GM12864 (cell line): ENCODE data around the gene TAPBP.

Experiments
- DNase-seq: peaks from one replicate; pipeline ENCODE4 v3.0.0-alpha.2; 2011; ENCODE audit warnings: low read depth
- H3K4me3 ChIP-seq: 2 replicates; pipeline ENCODE4 v1.5.1; 2011; ENCODE audit warnings: mild to moderate bottlenecking, low read depth, low read length, control low read depth
- TF ChIP-seq, protein P1 (sequence below): IDR thresholded peaks from 2 replicates; pipeline ENCODE4 v1.5.1; 2011; ENCODE audit warnings: low read depth, mild to moderate bottlenecking, moderate library complexity, low read length, control low read depth, inconsistent platforms; ENCODE audit errors: missing control alignments

Gene TAPBP

DNA sequence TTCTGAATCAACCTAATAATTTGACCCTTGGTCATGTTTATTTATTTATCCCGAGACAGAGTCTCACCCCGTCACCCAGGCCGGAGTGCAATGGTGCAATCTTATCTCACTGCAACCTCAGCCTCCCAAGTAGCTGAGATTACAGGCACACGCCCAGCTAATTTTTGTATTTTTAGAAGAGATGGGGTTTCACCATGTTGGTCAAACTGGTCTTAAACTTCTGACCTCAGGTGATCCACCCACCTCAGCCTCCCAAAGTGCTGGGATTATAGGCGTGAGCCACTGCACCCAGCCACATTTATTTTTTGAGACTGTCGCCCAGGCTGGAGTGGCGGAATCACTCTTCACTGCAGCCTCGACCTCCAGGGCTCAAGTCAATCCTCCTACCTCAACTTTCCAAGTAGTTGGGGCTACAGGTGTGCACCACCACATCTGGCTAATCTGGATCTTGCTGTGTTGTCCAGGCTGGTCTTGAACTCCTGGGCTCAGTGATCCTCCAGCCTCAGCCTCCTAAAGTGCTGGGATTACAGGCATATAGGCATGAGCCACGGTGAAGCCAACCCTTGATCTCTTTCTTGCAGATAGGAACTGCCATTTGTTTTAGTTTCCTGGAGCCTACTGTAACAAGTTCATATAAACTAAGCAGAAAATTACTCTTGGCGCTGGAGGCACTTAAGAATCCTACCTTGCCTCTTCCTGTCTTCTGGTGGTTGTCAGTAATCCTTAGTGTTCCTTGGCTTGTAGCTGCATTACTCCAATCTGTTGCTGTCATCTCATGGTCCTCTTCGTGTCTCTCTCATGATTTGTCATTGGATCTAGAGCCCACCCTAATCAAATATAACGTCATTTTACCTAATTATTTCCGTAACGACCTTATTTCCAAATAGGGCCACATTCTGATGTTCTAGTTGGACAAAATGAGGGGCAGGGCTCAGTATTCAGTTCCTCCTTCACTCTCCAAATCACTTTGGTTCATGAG, 39.7 kb downstream of the TAPBP start:
- TF ChIP-seq, protein P1, sequence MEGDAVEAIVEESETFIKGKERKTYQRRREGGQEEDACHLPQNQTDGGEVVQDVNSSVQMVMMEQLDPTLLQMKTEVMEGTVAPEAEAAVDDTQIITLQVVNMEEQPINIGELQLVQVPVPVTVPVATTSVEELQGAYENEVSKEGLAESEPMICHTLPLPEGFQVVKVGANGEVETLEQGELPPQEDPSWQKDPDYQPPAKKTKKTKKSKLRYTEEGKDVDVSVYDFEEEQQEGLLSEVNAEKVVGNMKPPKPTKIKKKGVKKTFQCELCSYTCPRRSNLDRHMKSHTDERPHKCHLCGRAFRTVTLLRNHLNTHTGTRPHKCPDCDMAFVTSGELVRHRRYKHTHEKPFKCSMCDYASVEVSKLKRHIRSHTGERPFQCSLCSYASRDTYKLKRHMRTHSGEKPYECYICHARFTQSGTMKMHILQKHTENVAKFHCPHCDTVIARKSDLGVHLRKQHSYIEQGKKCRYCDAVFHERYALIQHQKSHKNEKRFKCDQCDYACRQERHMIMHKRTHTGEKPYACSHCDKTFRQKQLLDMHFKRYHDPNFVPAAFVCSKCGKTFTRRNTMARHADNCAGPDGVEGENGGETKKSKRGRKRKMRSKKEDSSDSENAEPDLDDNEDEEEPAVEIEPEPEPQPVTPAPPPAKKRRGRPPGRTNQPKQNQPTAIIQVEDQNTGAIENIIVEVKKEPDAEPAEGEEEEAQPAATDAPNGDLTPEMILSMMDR, result no peak
- H3K4me3 ChIP-seq, result peak overlapping the region; percentile 84
- no peak for DNase-seq

DNA sequence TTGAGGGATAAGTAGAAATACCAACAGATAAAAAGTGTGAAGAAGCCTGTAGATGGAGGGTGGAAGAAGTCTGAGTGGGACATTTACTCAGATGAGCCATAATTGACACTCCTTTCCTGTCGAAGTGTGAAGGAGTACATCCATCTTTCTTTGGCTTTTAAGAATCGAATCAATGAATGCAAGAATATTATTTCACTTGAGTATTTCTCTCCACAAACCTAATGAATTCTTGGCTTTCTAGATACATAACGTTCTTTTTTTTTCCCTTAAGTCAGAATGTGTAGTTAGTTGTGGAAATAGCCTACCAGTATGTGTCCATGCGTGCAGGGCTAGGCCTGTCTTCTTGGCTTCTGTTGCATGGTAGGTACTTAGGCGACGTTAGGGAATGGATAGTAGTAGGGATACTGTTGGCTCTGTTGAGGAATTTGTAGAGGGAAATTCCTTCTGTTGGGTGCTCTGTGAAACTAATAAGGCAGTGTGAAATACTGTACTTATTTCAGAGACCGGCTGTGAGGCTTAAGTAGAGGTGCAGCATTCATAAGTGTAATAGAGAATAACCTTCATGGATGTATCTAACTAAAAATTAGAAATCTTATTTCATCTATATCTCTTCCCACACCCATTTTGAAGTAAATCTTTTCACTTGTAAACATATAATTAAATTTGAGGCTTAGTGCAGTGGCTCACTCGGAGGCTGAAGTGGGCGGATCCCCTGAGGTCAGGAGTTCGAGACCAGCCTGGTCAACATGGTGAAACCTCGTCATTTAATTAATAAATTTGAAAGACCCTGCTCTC, 40.6 kb downstream of the TAPBP start:
- TF ChIP-seq, protein P1, result no peak
- DNase-seq, result no peak
- H3K4me3 ChIP-seq, result peak overlapping the region; percentile 84

DNA sequence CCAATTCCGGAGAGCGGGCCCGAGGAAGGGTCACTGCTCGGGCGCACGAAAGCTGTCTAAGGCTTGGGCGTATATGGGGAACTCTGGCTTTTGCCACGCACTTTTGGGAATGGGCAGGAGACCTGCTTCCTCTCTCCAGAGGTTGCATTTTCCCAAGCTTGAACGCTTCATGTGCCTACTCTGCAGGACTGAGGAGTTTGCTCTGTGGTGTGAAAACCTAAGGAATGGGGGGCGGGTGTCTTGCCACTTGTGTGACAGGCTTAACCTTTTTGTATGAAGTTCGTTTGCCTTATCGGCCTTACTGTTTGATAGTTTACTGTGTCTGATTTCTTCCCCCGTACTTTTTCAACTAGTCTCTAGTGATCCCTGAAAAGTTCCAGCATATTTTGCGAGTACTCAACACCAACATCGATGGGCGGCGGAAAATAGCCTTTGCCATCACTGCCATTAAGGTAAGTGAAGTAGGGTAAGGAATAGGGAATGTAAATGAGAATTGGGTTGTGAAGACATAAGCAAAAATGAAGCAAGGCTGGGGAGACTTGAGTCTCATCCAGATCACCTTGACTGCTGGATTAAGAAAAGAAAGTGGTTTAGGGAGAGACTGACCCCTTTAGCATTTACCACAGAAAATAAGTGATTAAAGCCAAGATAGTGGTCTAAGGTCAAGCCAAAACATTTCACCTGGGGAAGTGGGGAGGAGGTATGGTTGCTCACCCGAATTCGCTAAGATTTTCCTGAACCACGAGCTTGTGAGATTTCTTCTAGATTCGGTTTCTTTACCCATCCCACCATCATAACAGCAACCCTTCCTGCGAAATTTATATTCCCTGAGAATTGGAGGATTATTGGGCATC, 41.4 kb downstream of the TAPBP start:
- DNase-seq, result no peak

DNA sequence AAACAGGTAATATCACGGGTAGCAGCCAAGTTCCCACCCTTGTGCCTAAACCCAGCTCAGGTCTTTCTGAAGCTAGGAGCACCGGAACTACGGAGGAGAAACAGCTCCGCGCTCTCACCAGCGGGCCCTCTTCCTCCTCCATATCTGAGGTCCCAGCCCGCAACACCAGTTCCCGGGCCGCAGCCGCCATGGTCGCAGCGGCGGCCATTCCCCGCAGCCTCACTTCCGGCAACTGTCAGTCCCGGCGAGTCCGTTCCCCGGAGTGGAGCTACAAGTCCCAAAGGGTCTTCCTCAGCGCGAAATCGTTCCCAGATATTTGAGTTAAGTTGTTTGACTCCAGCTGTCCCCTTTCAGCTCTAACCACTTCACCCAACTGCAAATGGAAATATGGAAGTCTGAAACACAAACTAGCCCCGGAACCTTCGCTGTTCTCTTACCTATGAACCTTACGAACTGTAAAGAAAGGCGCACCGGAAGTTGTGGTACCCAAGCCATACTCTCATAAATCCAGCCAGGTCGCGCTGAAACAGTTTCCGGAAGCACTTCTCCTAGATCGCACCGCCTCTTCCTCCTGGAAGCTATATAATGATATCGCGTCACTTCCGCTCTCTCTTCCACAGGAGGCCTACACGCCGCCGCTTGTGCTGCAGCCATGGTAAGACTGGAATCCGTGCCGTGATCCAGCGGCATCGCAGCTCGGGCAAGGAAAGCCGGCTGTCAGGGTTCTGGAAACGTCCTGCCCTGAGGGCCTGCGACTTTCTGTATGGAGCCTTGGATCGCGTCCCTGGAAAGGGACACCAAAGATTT, 42.2 kb downstream of the TAPBP start, which contains the start of the genes RPS18 and VPS52:
Gene RPS18, plus strand, starts transcription at position 608 of the 807 bp plus-strand sequence. Its CDS starts 45 bp downstream, at position 653.
Gene VPS52, minus strand, starts transcription at position 409 of the 807 bp plus-strand sequence. Its CDS starts 201 bp downstream, at position 208.
- TF ChIP-seq, protein P1, result no peak
- DNase-seq, result peak; percentile 99
- peak within 1 kb of the TSS; percentile 84 for H3K4me3 ChIP-seq

More for the DNA sequence above, 41.4 kb downstream of the TAPBP start:
- TF ChIP-seq, protein P1, result no peak
- H3K4me3 ChIP-seq, result peak overlapping the region; percentile 84

DNA sequence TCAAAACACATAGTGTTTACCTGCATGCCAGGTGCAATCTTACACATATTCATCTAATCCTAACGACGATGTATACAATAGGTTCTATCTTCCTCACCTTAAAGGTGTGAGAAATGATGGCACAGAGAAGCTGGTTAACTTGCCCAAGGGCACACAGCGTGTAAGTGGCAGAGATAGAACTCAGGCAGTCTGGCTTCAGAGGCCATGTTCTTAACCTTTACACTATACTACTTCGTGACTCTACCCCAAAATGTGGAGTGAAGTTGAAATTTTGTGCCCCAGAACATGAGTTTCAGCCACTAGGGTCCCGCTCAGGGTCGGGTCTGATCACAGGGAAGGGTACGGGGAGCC, 42.8 kb downstream of the TAPBP start:
- no peak for DNase-seq
- TF ChIP-seq, protein P1, result no peak

More for the DNA sequence above, 42.8 kb downstream of the TAPBP start:
- peak overlapping the region; percentile 84 for H3K4me3 ChIP-seq
